ENCODE data around the gene SEC16A. TPM values are rescaled to one million over a fixed set of nuclear protein-coding genes. Genes with fewer than 3 reads are reported as not detected.

Gene SEC16A
- total and polyA plus RNA-seq, 2 donors (not counting 3 experiments of a cell fraction or from before 2014, with no cell fraction given): 34.5 to 80.6 TPM

DNA sequence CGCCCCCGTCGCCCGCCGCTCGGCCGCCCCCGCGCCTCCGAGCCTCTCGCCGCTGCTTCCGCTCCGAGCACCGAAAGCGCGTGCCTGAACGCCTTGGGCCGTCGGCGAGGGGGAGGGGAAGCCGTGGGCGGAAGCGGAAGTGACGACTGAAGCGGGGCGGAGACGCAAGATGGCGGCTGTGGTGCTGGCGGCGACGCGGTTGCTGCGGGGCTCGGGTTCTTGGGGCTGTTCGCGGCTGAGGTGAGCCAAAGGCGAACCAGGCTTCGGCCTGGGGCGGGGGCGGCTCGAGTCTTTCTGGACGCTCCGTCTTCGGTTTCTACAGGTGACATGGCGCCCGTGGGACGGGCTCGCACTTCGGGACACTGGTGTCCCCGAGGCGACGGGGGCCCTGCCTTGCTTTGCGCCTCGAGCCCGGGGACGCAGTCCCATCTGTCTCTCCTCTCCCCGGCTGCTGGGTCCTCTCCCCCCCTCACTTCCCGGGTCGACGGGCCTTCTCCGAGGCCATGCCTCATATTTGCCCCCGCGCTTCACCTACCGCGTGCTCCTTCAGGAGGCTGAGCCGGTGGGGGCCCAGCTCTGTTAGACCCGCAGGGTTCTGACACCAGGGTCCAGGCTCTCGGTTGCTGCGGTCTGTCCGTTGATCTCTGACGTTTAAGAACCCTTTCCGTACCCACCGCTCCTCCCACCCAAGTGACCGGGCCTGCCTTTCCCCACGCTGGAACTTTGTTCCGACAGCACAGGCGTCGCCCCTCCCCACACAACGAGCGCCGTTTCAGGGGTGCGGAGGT lies 72.1 kb downstream of the SEC16A start, which contains the start of the genes ENTR1 and PMPCA:
ENTR1 (minus strand) TSS at position 115 of the 788 bp plus-strand sequence. CDS start 217 bp downstream, outside the sequence.
PMPCA (plus strand) TSS at position 159 of the 788 bp plus-strand sequence; CDS start at position 170, 11 bp downstream.
- no peaks in the 10 kb centered on the region for H3K27me3 ChIP-seq (ENCODE audit: control insufficient read depth in 2 of 2, insufficient read depth in 2 of 2, low read length in 2 of 2)
- H3K79me2 ChIP-seq (ENCODE audit: control insufficient read depth, insufficient read depth, low read length): peaks cover 43% of the 10 kb centered on the region
- H3K9ac ChIP-seq (replicated peaks; ENCODE audit: extremely low read depth, insufficient read depth, low read length): peak within 1 kb of the TSS; percentile 76
- CTCF ChIA-PET: interaction anchor here (0.8 to 1.5 kb wide), 6 partner anchors 9 to 98 kb away, joined by 3 to 12 read pairs (median 4); no protein-coding TSS in a partner anchor
- peaks cover 6 to 29% of the 10 kb centered on the region in 2 experiments for H3K36me3 ChIP-seq (ENCODE audit: control insufficient read depth in 2 of 2, extremely low read depth in 1 of 2, insufficient read depth in 2 of 2, low read length in 2 of 2)
- no peaks in the 10 kb centered on the region for H3K9me3 ChIP-seq (replicated peaks; ENCODE audit: control insufficient read depth, insufficient read depth, low read length)
- DNase-seq (ENCODE audit: low read depth, low spot score): peak; percentile 87
- no peaks in the 10 kb centered on the region for H4K20me1 ChIP-seq (replicated peaks; ENCODE audit: control insufficient read depth, extremely low read depth, insufficient read depth, low read length)
- peak within 1 kb of the TSS; percentile 57 for H3K27ac ChIP-seq (ENCODE audit: insufficient read depth, low read depth, low read length)
- TF ChIP-seq, protein P1, sequence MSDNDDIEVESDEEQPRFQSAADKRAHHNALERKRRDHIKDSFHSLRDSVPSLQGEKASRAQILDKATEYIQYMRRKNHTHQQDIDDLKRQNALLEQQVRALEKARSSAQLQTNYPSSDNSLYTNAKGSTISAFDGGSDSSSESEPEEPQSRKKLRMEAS (IDR thresholded peaks at IDR 0.05; ENCODE audit: insufficient read depth, insufficient read length): peak; percentile 58
- TF ChIP-seq POLR2A (IDR thresholded peaks at IDR 0.05; ENCODE audit: low read depth, low read length) (peak; percentile 91), JUN (IDR thresholded peaks at IDR 0.05; ENCODE audit: borderline replicate concordance, insufficient read depth, insufficient read length, low read depth) (no peak), EZH2 (IDR thresholded peaks at IDR 0.05; ENCODE audit: borderline replicate concordance, low read depth, low read length, severe bottlenecking) (no peak), GATA2 (IDR thresholded peaks at IDR 0.05; ENCODE audit: insufficient read depth, insufficient read length, low read depth, low read length) (no peak), POLR2AphosphoS5 (IDR thresholded peaks at IDR 0.05; ENCODE audit: insufficient read depth, low read depth, low read length) (peak; percentile 97), FOS (IDR thresholded peaks at IDR 0.05; ENCODE audit: borderline replicate concordance, insufficient read depth, low read length) (no peak), MYC (IDR thresholded peaks at IDR 0.05; ENCODE audit: low read depth, low read length) (peak; percentile 95)
- TF ChIP-seq, protein P2, sequence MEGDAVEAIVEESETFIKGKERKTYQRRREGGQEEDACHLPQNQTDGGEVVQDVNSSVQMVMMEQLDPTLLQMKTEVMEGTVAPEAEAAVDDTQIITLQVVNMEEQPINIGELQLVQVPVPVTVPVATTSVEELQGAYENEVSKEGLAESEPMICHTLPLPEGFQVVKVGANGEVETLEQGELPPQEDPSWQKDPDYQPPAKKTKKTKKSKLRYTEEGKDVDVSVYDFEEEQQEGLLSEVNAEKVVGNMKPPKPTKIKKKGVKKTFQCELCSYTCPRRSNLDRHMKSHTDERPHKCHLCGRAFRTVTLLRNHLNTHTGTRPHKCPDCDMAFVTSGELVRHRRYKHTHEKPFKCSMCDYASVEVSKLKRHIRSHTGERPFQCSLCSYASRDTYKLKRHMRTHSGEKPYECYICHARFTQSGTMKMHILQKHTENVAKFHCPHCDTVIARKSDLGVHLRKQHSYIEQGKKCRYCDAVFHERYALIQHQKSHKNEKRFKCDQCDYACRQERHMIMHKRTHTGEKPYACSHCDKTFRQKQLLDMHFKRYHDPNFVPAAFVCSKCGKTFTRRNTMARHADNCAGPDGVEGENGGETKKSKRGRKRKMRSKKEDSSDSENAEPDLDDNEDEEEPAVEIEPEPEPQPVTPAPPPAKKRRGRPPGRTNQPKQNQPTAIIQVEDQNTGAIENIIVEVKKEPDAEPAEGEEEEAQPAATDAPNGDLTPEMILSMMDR (IDR thresholded peaks at IDR 0.05; ENCODE audit: extremely low read depth in 1 of 2, insufficient read depth in 1 of 2, low read depth in 1 of 2, low read length in 2 of 2): no peak
- POLR2A ChIA-PET: no interaction called here
- peak within 1 kb of the TSS; percentile 42 to 78 (median 63) for H3K4me3 ChIP-seq (replicated peaks in 1 of 3; ENCODE audit: insufficient read depth in 1 of 3, low read depth in 1 of 3, low read length in 3 of 3)
- peak within 1 kb of the TSS; percentile 30 for H2AFZ ChIP-seq (ENCODE audit: low read depth, low read length)
- FAIRE-seq: peak; percentile 94
- H3K4me1 ChIP-seq (ENCODE audit: control insufficient read depth, extremely low read depth, insufficient read depth, low read length): peaks cover 20% of the 10 kb centered on the region
- TSS peak; percentile 62 for BruUV-seq (replicated peaks)
- peak within 1 kb of the TSS; percentile 68 for H3K4me2 ChIP-seq (ENCODE audit: insufficient read depth, low read length)
- H3K9me1 ChIP-seq (replicated peaks; ENCODE audit: control insufficient read depth, extremely low read depth, insufficient read depth, low read length): no peaks in the 10 kb centered on the region
- dilution Hi-C loops (cut with MboI; ENCODE audit: extremely low pct_ligation_motif_present, low sequenced_read_pairs): no loop called here
- intact Hi-C loops (cut with micrococcal nuclease): loop anchor here (1.0 to 2.0 kb wide), 2 partner anchors 10 to 28 kb away; partner anchors contain the start of genes INPP5E and SNAPC4

All from endothelial cell of umbilical vein (primary cell).